Bronchial epithelial cell (primary cell): ENCODE measurements around the gene EDEM3. TPM values are rescaled to one million over a fixed set of nuclear protein-coding genes. Genes with fewer than 3 reads are reported as not detected.

ENCODE experiments used
- DNase-seq: peaks from one replicate; pipeline ENCODE4 v3.0.0-alpha.2; 2010; ENCODE audit warnings: low read depth
- FAIRE-seq: peaks from 2 replicates; lab custom pipeline; 2011; peaks lifted over from hg19 to GRCh38; lab: Jason Lieb, UNC
- H3K27me3 ChIP-seq: 2 replicates; pipeline ENCODE4 v1.5.1; 2011; ENCODE audit warnings: low read length; ENCODE audit not compliant: control insufficient read depth, insufficient read depth
- H3K36me3 ChIP-seq: 2 replicates; pipeline ENCODE4 v1.5.1; 2011; ENCODE audit warnings: low read length; ENCODE audit not compliant: control insufficient read depth, insufficient read depth
- H3K4me3 ChIP-seq: 2 replicates; pipeline ENCODE4 v1.5.1; 2011; ENCODE audit warnings: mild to moderate bottlenecking, low read depth, low read length, control low read depth
- CTCF ChIP-seq: IDR thresholded peaks from 2 replicates; pipeline ENCODE4 v1.5.1; 2011; ENCODE audit warnings: mild to moderate bottlenecking, moderate library complexity, low read length, control low read depth, inconsistent platforms; ENCODE audit not compliant: insufficient read depth, severe bottlenecking
- total RNA-seq: library from RNA; depleted of rRNA; stranded (reverse); fragments of >200 nt; gene quantifications from 2 replicates; pipeline ENCODE4 v1.2.1, GENCODE V29; 2014

Gene EDEM3
- total RNA-seq, 1 donor from 2014 or later, result 32.1 TPM

GRCh38 chr1:184664042-184664660, 90.5 kb downstream of the EDEM3 start:
- peak; percentile 98 for TF ChIP-seq CTCF
- no peak for FAIRE-seq
- peak; percentile 29 for DNase-seq
- Histone ChIP-seq H3K4me3 (peak overlapping the region; percentile 24), H3K36me3 (no peaks in the 10 kb centered on the region), H3K27me3 (no peaks in the 10 kb centered on the region)

- Histone ChIP-seq H3K36me3 (no peaks in the 10 kb centered on the region), H3K4me3 (no peak overlapping the region), H3K27me3 (no peaks in the 10 kb centered on the region)
- FAIRE-seq (no peak), DNase-seq (no peak)
- no peak for TF ChIP-seq CTCF
Observed at GRCh38 chr1:184661801-184662200, 92.9 kb downstream of the EDEM3 start.

GRCh38 chr1:184660462-184661191, 94.0 kb downstream of the EDEM3 start:
- no peaks in the 10 kb centered on the region for H3K36me3 ChIP-seq
- DNase-seq, result peak; percentile 4
- no peaks in the 10 kb centered on the region for H3K27me3 ChIP-seq
- no peak overlapping the region for H3K4me3 ChIP-seq
- TF ChIP-seq CTCF, result no peak
- FAIRE-seq, result no peak

- no peak for TF ChIP-seq CTCF
- Histone ChIP-seq H3K27me3 (no peaks in the 10 kb centered on the region), H3K36me3 (no peaks in the 10 kb centered on the region), H3K4me3 (no peak overlapping the region)
- no peak for FAIRE-seq
- DNase-seq, result no peak
Observed at GRCh38 chr1:184658055-184658454, 96.6 kb downstream of the EDEM3 start.

GRCh38 chr1:184656221-184656620, 98.4 kb downstream of the EDEM3 start:
- H3K4me3 ChIP-seq, result no peak overlapping the region
- H3K27me3 ChIP-seq, result no peaks in the 10 kb centered on the region
- H3K36me3 ChIP-seq, result no peaks in the 10 kb centered on the region
- FAIRE-seq, result no peak
- no peak for TF ChIP-seq CTCF
- no peak for DNase-seq
